ENCODE measurements around the gene TBC1D5.

The TBC1D5 gene

DNA sequence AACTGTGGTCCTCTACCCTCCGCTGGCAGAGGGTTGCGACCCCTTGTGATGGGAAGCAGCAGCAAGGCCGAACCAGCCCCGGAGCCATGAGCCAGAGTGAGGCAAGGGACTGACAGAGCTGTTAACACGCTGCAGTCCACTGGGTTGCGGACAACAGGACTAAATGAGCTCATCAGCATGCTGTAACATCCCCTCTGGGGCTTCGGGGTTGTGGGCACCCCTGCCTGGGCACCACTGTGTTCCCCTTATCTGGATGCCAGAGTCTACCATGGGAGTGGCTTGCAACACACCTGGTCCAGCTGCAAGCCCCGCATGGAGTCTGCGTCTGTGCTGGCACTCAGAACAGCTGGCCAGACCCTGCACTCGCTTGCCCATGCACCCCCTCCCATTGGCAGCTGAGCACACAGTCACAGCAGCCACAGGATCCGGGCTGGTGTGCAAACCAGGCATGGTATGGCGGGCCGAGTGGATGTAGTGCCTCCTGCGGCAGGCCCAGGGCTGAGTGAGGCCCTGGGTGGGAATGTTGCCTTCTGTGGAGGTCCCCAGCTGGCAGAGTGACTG, 453.5 kb downstream of the TBC1D5 start:
- TF ChIP-seq TAF1 (IDR thresholded peaks at IDR 0.05; ENCODE audit: borderline replicate concordance, insufficient read depth, low read length) (no peak), FOXP2 (optimal IDR thresholded peaks at IDR 0.05; ENCODE audit: borderline replicate concordance, extremely low read depth, extremely low read length, insufficient read depth) (no peak), SIN3A (IDR thresholded peaks at IDR 0.05; ENCODE audit: borderline replicate concordance, insufficient read depth, low read length) (no peak)

DNA sequence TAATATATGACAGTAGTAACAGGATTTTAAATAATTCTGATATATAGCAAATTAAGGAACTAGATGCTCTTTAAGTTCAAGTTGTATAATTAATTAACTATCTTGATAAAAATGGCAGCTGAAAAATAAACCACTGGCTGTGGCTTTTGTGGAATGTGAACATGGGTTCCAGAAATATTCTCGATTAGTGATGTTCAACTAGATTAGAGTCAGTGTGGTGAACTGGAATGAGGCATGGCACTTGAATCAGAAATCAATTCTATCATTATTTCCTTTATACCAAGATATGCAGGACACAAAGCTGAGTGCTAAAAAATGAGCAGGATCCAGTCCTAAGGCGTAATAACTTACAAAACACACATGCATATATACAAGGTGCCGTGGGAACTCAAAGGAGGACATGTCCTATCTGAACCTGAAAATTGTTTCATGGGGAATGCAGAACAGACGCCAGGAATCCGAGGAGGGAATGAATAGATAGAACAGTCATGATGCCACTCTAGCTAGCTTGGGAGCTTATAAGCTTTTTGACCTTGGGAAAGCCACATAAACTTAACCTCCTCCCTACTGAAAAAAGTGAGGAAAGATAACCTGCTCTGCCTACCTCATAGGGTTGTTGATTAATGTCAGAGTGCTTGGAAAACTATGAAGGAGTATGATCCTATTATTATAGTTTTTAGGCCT, 455.3 kb downstream of the TBC1D5 start:
- TF ChIP-seq FOXP2 (optimal IDR thresholded peaks at IDR 0.05; ENCODE audit: borderline replicate concordance, extremely low read depth, extremely low read length, insufficient read depth): no peak

DNA sequence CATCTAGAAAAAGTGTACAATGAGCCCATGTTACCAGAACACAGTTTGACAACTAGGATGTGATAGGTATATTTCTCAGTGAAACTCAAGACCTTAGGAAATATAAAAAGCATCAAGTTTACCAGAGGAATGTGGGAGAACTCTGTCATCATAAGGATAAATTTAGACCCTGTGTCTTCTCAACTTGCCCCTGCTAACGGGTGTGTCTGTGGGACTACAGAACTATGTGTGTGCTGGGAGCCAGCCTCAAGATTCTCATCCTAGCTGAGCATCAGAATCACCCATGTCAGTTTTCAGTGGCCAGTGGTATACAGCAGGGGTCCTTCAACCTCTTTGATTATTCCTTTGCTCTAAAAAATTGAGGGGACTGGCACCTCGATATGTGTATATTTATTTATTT, 464.4 kb downstream of the TBC1D5 start:
- TF ChIP-seq TAF1 (IDR thresholded peaks at IDR 0.05; ENCODE audit: borderline replicate concordance, insufficient read depth, low read length) (no peak), POLR2AphosphoS5 (IDR thresholded peaks at IDR 0.05; ENCODE audit: low read depth, low read length) (no peak)
- TF ChIP-seq, protein P1, sequence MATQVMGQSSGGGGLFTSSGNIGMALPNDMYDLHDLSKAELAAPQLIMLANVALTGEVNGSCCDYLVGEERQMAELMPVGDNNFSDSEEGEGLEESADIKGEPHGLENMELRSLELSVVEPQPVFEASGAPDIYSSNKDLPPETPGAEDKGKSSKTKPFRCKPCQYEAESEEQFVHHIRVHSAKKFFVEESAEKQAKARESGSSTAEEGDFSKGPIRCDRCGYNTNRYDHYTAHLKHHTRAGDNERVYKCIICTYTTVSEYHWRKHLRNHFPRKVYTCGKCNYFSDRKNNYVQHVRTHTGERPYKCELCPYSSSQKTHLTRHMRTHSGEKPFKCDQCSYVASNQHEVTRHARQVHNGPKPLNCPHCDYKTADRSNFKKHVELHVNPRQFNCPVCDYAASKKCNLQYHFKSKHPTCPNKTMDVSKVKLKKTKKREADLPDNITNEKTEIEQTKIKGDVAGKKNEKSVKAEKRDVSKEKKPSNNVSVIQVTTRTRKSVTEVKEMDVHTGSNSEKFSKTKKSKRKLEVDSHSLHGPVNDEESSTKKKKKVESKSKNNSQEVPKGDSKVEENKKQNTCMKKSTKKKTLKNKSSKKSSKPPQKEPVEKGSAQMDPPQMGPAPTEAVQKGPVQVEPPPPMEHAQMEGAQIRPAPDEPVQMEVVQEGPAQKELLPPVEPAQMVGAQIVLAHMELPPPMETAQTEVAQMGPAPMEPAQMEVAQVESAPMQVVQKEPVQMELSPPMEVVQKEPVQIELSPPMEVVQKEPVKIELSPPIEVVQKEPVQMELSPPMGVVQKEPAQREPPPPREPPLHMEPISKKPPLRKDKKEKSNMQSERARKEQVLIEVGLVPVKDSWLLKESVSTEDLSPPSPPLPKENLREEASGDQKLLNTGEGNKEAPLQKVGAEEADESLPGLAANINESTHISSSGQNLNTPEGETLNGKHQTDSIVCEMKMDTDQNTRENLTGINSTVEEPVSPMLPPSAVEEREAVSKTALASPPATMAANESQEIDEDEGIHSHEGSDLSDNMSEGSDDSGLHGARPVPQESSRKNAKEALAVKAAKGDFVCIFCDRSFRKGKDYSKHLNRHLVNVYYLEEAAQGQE (IDR thresholded peaks at IDR 0.05; ENCODE audit: insufficient read depth in 1 of 2, low read depth in 2 of 2, low read length in 2 of 2): no peak

DNA sequence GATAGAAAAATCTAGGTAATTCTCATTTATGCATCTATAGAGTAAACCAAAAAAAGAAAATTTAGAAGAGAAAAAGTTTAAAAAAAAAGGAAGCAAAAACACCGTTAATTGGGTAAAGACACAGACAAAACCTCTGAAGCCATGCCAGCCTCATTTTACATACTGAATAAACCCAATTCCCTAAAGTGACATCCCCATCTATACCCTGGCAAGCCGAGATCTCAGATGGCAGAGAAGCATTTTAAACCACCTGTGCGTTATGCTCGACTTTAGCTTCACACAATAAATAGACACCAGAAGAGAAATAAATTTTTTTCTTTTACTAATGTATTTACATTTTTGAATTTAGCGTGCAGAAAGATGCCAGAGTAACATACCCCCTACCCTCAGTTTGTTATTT, 475.6 kb downstream of the TBC1D5 start:
- TF ChIP-seq SIN3A (IDR thresholded peaks at IDR 0.05; ENCODE audit: borderline replicate concordance, insufficient read depth, low read length) (no peak), TAF1 (IDR thresholded peaks at IDR 0.05; ENCODE audit: borderline replicate concordance, insufficient read depth, low read length) (no peak), POLR2AphosphoS5 (IDR thresholded peaks at IDR 0.05; ENCODE audit: low read depth, low read length) (no peak), FOXP2 (optimal IDR thresholded peaks at IDR 0.05; ENCODE audit: borderline replicate concordance, extremely low read depth, extremely low read length, insufficient read depth) (no peak)
- TF ChIP-seq, protein P1 (IDR thresholded peaks at IDR 0.05; ENCODE audit: insufficient read depth in 1 of 2, low read depth in 2 of 2, low read length in 2 of 2): no peak

DNA sequence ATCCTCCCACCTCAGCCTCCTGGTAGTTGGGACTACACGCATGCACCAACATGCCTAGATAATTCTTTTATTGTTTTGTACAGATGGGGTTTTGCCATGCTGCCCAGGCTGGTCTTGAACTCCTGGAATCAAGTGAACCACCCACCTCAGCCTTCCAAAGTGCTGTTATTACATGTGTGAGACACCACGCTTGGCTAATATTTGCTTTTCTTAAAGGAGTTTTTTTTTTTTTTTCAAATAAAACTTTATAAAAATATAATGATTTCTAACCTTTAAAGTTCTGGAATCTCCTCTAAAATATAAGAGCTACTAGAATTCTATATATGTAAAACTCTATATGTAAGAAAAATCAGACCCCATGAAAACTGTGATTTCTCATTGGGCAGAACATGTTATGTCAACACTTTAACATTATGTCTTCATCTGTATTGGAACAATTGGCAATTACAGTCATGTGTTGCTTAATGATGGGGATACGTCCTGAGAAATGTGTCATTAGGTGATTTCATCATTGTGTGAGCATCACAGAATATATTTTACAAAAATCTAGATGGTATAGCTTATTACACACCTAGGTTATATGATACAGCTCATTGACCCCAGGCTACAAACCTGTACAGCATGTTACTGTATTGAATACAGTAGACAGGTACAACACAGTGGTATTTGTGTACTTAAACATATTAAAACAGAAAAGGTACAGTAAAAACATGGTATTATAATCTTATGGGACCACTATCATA, 480.6 kb downstream of the TBC1D5 start:
- TF ChIP-seq SIN3A (IDR thresholded peaks at IDR 0.05; ENCODE audit: borderline replicate concordance, insufficient read depth, low read length) (no peak), TAF1 (IDR thresholded peaks at IDR 0.05; ENCODE audit: borderline replicate concordance, insufficient read depth, low read length) (no peak), POLR2AphosphoS5 (IDR thresholded peaks at IDR 0.05; ENCODE audit: low read depth, low read length) (no peak), FOXP2 (optimal IDR thresholded peaks at IDR 0.05; ENCODE audit: borderline replicate concordance, extremely low read depth, extremely low read length, insufficient read depth) (no peak)
- TF ChIP-seq, protein P1 (IDR thresholded peaks at IDR 0.05; ENCODE audit: insufficient read depth in 1 of 2, low read depth in 2 of 2, low read length in 2 of 2): no peak

DNA sequence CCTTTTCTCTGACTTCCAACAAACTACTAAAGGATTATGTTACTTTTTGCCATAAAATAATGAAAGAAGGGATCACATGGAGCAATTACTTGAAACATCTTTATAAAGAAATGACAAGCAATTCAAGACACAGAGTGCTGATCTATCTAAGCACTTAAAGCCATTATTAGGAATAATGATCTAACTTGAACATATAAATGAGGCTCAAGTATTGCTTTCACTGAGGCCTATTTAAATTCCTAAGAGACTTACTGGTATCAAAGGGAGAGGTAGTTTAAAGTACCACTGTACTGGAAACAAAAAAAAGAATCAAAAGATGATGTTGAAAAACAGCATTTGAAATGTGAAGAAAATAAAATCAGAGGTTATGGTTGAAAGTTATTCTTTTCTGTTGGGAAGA, 482.2 kb downstream of the TBC1D5 start:
- TF ChIP-seq FOXP2 (optimal IDR thresholded peaks at IDR 0.05; ENCODE audit: borderline replicate concordance, extremely low read depth, extremely low read length, insufficient read depth): no peak
- TF ChIP-seq TAF1 (IDR thresholded peaks at IDR 0.05; ENCODE audit: borderline replicate concordance, insufficient read depth, low read length): no peak
- TF ChIP-seq, protein P1 (IDR thresholded peaks at IDR 0.05; ENCODE audit: insufficient read depth in 1 of 2, low read depth in 2 of 2, low read length in 2 of 2): no peak
- TF ChIP-seq POLR2AphosphoS5 (IDR thresholded peaks at IDR 0.05; ENCODE audit: low read depth, low read length): no peak
- TF ChIP-seq SIN3A (IDR thresholded peaks at IDR 0.05; ENCODE audit: borderline replicate concordance, insufficient read depth, low read length): no peak

Measured in PFSK-1 (cell line).